HG03558 (cell line): Measurements from ENCODE around the gene KRTAP26-1.

Source experiments
- ATAC-seq: cut with Tn5 transposase; IDR thresholded peaks from one replicate; pipeline ENCODE4 v1.9.1; 2021; ENCODE audit warnings: moderate number of reproducible peaks; ENCODE audit not compliant: unreplicated experiment; ENCODE audit errors: extremely low read depth

The KRTAP26-1 gene, protein sequence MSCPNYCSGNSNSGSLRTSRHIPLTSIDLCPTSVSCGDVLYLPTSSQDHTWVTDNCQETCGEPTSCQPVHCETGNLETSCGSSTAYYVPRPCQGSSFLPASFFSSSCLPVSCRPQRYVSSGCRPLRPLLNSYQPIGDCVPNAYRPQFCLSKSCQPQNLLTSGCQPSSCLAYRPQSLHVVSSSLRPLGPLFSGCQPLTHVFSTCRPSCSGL

DNA sequence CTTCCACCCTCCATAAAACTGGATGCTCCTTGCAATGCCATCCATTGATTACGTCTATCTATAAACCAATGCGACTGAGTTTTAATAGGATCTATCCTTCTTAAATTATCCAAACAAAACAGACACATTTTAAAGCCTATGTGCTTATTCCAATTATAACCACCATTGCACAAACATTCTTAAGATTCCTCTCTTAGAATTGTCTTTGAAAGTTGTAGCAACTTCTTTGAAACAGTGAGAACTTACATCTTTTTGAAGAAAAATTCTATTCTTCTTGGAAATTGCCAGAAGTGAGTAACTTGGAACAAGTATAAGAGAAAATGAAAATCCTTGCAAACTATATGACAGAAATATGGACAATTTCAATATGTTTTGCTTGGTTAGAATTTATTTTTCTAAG is at the start of gene KRTAP26-1:
TSS of gene KRTAP26-1 (minus strand) at position 101 of the 400 bp plus-strand sequence. CDS start 280 bp downstream, outside the sequence.
- no peak for ATAC-seq

DNA sequence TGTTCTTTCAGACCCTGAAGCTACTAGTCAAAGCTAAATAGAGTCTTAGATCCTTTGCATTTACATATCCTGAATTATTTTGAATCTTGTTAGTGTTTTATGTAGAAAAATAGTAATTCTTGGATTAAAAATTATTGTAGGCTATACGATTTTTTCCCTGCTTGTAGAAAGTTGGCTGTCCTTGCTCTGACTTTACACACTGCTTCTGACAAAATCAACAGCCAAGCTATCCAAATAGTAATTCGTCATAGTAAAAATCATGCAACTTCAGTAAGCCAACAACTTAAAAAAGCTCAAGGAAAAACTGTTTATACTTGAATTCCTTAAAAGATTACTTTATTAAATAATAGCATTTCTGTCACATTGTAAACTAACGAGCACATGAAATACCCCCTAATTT is 35.8 kb upstream of the KRTAP26-1 start:
- no peak for ATAC-seq

DNA sequence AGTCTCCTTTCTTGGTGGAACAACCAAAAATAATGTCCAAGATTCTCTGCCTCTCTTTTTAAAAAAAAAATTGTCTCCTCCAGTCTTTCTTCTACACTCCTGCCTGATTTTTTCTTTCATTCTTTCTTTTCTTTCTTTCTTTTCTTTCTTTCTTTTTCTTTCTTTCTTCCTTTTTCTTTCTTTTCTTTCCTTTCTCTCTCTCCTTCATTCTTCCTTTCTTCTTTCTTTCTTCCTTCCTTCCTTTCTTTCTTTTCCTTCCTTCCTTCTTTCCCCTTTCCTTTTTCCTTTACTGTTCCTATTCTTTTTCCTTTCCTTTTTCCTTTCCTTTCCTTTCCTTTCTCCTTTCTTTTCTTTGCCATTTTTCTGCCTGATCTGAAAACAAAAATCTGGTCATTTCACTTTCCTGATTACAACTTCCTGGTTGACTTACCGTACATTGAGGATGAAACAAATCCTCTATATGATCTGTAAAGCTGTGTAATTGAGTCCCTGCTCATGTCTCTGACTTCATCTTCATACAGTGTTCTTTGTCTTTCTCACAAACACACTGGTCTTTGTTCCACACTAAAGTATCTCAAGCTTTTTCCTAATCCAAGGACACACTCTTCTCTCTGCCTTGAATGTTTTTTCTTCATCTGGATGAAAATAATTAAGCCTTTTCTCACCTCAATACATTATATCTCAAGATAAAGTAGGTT is 34.3 kb upstream of the KRTAP26-1 start:
- no peak for ATAC-seq

DNA sequence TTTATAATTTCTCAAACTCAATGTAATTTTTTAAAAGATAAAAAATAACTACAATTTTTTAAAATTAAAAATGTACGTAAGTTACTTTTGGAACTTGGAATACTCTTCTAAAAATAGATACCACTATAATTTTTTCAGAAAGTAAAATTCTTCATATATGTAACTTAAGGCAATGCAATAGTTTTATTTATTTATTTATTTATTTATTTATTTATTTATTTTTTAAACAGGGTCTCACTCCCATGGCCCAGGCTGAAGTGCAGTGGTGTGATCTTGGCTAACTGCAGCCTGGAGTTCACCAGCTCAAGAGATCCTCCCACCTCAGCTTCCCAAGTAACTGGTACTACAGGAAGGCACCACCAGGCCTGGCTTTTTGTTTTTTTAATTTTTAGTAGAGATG is 31.4 kb upstream of the KRTAP26-1 start:
- ATAC-seq = no peak

DNA sequence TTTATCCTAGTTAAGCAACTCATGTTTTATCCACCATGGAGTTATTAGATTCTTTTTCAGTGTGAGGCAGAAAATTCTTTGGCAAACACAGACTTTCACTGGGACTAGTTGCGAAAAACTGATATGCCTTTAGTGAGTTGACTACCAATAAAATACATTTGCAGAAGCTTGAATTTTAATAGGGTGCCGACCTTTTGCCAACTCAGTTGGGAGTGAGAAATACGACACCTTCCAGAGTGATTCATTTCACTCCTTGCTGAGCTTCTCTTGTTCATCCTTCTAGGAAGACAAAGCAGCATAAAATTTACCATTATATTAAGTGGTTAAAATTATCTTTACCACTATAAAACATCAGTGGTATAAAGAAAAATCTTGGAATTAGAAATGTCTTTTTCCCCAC is 29.5 kb upstream of the KRTAP26-1 start:
- ATAC-seq = no peak

DNA sequence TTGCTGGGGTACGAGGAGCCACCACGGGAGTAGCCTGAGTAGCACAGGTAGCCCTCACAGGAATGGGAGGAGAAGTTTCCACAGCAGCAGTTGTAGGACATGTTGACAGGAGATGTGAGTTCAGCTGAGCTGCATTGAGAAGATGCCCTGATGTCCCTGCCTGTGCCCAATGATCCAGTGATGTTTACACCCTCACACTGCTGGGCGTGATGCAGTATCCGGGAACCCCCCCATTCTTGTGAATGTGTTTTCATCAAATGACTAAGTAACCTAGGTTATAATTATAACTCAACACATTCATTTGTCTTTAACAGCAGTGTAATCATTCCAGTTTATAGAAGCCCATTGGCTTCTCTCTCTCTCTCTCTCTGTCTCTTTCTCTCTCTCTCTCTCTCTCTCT is 28.4 kb upstream of the KRTAP26-1 start, which contains the start of gene KRTAP23-1:
TSS of gene KRTAP23-1 (minus strand) at position 101 of the 400 bp plus-strand sequence. CDS start at position 101, 0 bp downstream.
- ATAC-seq = no peak

DNA sequence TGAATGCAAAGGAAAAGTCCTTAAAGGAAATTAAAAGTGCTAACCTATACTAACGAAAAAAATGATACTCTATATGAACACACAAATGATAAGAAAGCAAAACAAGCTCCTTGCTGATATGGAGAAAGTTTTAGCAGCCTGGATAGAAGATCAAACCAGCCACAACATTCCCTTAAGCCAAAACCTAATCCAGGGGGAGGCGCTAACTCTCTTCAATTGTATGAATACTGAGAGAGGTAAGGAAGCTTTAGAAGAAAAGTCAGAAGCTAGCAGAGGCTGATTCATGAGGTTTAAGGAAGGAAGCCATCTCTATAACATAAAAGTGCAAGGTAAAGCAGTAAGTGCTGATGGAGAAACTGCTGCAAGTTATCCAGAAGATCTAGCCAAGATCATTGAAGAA is 24.9 kb upstream of the KRTAP26-1 start:
- ATAC-seq = no peak

DNA sequence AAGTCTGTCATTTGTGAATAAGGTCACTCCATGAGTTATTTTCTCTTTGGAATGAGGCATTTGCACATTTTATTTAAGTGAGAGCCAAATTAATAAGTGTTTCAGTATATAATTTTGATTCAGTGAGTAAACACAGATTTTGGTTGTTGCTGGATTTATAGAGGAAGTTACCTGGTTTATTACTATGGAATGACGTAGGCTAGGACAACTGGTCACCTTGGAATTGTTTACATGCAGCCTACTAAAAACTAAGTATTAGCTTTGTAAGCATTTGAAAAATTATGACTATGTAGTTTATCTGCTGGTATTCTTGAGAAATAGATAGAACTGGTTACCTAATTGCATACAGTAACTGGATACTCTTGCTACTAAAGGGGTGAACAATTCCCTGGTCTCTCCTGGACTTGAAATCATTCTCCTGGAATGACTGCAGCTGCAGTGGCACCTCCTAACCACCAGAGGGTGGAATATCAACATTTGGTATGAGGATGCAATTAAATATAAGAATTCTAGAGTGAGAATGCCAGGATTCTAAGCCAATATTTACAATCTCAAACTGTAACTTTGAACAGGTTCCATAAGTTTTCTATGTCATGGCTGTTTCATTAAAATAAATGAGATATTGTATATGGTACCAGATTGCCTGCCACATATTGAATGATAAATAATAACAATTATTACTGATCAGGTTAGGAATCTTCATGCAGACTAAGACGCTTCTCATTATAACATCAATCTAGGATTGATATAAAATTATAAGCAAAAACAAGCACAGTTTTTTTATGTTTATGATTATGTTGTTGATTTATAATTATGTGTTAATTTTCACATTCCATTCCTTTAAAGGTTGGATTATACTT is 20.8 kb upstream of the KRTAP26-1 start:
- ATAC-seq = no peak

DNA sequence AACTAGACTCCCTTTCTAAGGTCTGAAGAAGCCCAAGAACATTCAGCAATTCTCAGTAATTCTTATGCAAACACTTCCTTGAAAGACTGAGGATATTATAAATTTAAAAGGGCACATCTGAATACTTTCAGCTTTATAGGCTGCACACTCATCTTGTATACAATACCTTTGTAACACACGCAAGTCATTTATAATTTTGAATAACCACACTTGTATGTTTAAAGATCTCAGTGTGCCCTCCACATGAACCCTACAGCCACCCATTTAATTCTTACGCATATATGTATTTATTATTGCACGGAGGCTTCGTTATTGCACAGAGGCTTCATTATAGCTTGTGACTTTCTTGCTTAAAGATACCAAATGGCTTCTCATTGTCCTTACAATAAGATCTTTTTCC is 18.6 kb upstream of the KRTAP26-1 start:
- no peak for ATAC-seq

DNA sequence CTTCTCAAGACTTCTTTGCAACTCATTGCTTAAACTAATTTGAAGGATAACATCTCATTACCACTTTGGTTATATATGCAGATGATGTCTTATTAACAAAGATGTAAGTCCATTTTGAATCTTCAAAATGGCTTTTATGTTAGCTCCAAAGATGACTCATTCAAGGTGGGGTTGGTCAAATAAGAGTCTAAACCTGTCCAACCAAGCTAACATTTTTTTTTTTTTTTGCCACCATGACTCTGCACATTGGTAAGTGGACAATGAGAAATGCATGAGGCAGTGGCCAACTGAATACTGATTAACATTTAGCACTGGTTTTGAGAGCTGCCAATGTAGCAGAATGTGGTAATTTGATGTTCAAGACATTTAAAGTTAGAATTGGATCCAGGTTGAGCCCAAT is 17.7 kb upstream of the KRTAP26-1 start:
- no peak for ATAC-seq

DNA sequence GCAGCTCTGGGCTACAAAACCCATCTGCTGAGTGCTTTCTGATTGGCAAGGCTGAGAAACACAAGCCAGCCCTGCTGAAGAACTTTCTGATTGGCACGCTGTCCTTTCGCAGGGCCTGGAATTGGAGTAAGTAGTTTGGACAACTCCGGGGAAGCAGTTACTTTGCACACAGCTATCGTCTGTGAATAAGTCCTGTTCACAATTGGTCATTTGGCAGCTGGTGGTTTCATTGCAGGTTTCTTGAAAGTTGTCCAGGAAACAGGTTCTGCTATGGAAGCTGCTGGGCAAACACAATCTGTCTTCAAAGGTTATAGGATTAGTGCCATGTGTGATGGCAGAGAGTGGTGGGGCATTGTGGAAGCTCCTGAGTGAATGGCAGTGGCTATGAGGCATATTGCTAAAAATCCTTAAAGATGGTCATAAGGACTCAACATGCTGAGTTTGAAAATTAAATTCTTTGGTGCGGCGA is 17.2 kb upstream of the KRTAP26-1 start, which contains the start of gene KRTAP27-1:
TSS of gene KRTAP27-1 (minus strand) at position 419 of the 469 bp plus-strand sequence. CDS start at position 393, 26 bp downstream.
- no peak for ATAC-seq

DNA sequence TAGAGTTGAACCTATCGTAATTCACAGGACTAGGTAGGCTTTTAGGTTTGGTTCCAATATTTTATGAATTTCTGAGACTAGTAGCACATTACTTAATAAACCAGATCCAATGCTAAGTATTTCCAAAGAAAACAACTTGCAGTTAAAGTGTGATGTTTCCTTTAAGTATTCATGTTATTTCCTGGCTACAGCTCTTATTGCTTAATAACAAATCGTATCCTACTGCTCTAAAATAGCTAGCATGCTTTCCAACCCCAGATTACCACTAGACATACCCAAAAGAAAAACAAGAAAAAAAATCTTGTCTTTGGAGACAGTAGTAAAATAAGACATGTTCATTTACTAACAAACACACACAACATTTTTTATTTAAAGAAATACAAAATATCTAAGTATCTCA is 16.5 kb upstream of the KRTAP26-1 start:
- no peak for ATAC-seq

DNA sequence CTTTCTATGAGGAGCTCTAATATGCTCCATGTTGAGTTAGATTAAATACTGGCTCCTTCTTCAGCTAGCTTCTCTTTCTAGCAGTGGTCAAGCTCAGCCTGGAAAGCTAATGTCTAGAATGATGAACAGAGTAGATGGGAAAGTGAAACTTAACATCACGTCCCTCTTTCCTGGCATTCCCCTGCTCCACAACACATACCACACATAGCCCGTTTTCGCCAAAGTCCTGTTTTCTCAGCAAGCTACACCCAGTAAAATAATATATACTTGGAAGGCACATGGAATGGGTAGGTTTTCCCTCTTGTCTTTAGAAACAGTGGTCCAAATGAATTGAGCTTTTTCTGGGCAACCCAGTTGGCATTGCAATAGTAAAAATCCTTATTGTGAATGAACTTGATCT is 13.6 kb upstream of the KRTAP26-1 start:
- ATAC-seq = no peak

DNA sequence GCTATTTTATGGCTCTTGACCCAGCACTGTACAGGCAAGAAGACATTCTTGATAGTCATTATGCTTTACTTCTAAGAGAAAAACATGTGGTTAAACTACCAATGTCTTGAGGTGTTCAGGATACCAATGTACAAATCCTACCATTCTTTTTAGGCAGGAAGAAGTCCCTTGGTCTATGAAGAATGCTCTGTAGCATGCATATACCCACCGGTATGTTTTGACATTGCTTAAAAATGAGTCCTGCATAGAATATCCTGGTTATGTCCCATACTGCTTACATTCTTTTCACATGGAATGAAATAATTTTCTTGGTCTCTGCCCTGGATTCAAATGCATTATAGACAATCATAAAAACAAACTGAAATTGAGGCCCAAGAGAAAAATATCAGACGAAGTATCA is 12.6 kb upstream of the KRTAP26-1 start:
- ATAC-seq = no peak

DNA sequence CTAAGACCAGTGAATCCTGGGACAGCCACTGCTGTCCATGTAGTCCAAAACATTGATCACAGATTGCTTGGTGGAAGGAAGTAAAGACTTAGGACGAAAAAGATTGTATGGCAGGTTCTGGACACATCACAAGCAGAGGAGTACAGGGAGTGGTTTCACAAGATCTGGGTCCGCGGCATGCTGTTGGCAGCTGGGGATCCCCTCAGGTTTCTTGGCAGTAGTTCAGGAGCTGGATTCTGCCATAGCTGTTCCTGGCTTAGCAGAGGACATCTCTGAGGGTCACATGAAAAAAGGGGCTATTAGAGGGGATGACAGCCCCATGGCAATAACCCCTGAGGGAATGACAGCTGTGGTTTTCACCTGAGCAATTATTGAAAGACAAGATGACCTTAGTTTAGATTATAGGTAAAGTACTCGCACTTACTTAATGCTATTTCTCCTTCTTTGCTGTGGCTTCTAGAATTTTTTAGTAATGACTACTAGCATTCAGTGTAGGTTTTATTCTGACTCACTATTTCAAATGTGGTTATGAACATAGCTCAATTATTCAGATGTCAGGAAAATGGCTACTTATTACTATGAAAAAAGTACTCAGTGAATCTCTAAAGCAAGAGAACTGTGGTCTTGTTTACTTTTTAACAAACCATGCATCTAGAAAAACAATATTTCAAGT is 9.2 kb upstream of the KRTAP26-1 start:
- ATAC-seq = no peak

DNA sequence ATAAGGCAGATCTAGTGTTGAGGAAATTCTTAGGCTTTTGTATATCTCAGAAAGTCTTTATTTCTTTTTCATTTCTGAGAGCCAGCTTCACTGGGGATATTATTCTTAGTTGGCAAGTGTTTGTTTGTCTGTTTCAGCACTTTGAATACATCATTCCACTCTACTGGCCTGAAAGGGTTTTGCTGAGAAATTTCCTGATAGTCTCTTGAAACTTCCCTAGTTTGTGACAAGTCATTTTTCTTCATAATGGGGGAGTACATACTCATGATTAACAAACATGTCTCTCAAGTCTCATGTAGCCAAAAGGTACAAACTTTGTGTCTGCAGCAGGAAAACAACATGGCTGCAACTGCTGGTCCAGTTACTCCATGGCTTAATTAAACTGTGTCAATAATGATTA is 6.3 kb upstream of the KRTAP26-1 start:
- ATAC-seq = no peak

DNA sequence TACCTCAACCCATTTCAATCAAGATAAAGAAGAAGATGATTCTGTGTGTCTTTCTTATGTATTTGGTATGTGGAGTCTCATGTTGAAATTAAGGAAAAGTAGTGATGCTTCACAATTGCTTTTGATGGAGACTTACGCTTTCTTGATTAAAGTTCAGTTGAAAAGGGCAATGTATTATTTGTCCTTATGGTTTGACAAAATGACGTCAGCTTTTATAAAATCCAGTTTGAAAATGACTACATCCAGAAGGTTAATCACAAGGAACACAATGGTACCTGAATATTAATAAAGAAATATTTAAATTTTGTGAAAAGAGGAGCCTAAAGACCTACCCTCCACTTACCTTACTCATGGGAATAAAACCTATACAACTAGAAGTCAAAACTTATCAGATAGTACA is 4.4 kb downstream of the KRTAP26-1 start:
- ATAC-seq = no peak

DNA sequence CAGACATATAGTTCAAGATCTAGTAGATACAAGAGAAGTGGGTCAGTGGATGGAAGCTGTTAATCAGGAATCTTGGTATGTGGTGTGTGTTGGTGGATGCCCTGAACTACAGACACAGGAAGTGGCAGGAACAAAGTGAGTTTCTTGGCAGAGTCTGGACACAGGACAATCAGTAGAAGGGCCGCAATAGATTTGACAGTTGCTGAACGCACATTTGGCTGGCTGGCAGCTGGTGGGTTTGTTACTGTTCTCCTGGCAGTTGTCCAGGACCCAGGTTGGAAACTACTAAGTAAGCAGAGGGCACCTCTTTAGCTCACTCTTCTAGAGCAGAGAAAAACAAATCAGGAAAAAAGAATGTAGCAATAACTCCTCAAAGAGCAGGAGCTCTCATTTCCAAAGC is 13.2 kb downstream of the KRTAP26-1 start:
- no peak for ATAC-seq

DNA sequence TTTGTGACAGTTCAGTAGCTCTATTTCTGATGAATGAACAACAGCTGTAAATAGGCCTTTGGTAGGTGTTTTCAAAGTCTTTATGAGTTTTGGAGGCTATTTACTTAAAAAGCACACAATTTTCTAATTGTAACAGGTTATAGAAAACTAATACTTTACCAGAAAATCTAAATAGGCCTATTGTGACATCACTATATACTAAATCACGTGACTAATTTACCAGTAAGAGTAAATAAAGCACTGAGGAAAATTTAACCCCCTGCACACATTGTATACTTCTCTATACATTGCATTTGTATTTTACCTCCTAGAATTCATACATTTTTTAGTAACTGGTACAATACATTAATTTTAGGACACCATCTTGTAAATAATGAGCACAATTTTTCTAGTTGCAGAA is 15.0 kb downstream of the KRTAP26-1 start:
- ATAC-seq = no peak

DNA sequence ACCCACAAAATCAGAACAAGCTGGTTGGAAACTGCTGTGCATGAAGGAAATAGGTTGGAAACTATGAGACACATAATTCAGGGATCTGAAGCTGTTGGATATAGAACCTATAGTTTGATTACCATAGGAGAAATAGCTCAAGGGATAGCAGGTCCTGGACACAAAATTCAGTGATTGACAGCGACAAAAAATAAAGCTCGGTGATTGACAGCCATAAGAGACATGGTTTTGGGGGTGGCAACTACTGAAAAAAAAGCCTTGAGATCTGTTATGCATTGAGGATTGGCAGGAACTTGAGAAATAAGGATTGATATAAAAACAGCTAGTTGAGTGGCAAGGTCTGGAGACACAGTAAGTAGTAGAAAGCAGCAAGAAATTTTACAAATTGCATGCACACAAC is 30.9 kb downstream of the KRTAP26-1 start, which contains the start of gene KRTAP25-1:
TSS of gene KRTAP25-1 (minus strand) at position 300 of the 400 bp plus-strand sequence. CDS start at position 276, 24 bp downstream.
- no peak for ATAC-seq
